Erythroblast (primary cell): ENCODE results near the gene NEURL1B.

ENCODE experiments used
- GATA1 ChIP-seq: IDR thresholded peaks from 2 replicates; pipeline ENCODE4 v1.6.1; 2011; ENCODE audit warnings: low read depth, mild to moderate bottlenecking, control low read depth, low read length, moderate library complexity
- POLR2A ChIP-seq: IDR thresholded peaks from 2 replicates; pipeline ENCODE4 v1.6.1; 2011; ENCODE audit warnings: mild to moderate bottlenecking, low read length

DNA sequence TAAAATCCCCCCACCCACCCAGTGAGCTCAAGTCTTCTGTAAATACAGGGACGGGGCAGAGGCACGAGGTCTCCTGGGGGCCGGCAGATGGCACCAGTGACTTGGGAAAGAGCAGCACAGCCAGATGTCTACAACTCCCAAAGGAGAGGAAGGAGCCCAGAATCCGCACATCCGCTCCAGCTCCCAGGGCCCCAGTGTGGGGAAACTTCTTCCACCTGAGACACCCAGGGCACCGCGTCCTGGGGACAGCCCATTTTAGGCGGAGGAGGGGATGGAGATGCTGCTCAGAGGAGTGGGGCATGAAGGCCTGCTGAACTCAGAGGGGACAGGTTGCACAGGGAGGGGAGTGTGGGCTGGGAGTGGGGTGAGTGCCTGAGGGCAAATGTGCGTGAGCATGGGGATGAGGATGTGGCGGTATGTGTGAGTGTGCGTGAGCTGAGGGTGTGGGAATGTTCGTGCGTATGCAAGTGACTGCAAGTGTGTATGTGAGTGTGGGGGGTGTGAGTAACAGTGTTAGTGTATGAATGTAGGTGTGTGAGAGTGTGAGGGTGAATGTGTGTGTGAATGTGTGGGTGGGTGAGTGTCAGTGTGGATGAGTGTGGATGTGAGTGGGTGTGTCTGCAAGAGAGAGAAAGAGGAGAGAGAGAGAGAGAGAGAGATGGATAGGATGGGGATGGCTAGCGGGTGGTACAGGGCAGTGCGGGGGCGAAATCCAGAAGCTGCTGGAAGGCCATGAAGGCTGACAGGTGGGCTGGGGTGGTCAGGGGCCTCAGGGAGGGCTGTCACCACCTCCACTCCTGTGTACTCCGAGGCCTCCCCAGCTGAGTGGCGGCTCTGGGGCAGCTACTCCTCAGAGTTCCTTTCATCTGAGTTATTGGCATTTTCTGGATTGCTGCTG is 66.5 kb downstream of the NEURL1B start:
- TF ChIP-seq POLR2A (no peak), GATA1 (no peak)
